ENCODE data around the gene KCNAB2. TPM values are rescaled to one million over a fixed set of nuclear protein-coding genes. Genes with fewer than 3 reads are reported as not detected.

The KCNAB2 gene
- polyA plus RNA-seq, 1 of the 3 experiments (the other 2 are of a cell fraction) = 7.6 TPM

GRCh38 chr1:6004412-6005123 is 41.1 kb upstream of the KCNAB2 start:
- peaks cover 0 to 37% of the 10 kb centered on the region in 2 experiments; a peak in 1 of 4 replicates for H3K4me1 ChIP-seq (ENCODE audit: control insufficient read depth in 1 of 2, insufficient read depth in 2 of 2, low read depth in 1 of 2, low read length in 1 of 2)
- no peak overlapping the region for H3K9ac ChIP-seq
- H3K4me3 ChIP-seq (ENCODE audit: low read depth in 2 of 2, low read length in 1 of 2) = no peak overlapping the region
- no peaks in the 10 kb centered on the region for H3K9me3 ChIP-seq
- H4K20me1 ChIP-seq (ENCODE audit: insufficient read depth) = no peaks in the 10 kb centered on the region
- ChIA-PET POLR2A (interaction anchor here (1.2 kb wide), 1 partner anchor 44 kb away, joined by 3 read pairs; no protein-coding TSS in a partner anchor), CTCF (no interaction called here)
- H3F3A ChIP-seq (replicated peaks; ENCODE audit: insufficient read depth) = no peaks in the 10 kb centered on the region
- no peaks in the 10 kb centered on the region for H3K36me3 ChIP-seq (replicated peaks in 1 of 2; ENCODE audit: control insufficient read depth in 1 of 2, insufficient read depth in 2 of 2, low read length in 1 of 2)
- no peak for DNase-seq
- no peak overlapping the region for H3K27ac ChIP-seq (ENCODE audit: low read depth in 2 of 2, low read length in 1 of 2)
- no peaks in the 10 kb centered on the region for H3K9me2 ChIP-seq
- no peaks in the 10 kb centered on the region for H3K79me2 ChIP-seq (ENCODE audit: insufficient read depth)
- no peak overlapping the region for H2AFZ ChIP-seq (ENCODE audit: low read depth)
- no peak overlapping the region for H3K4me2 ChIP-seq
- TF ChIP-seq CTCF (IDR thresholded peaks at IDR 0.05) (no peak), PBX3 (IDR thresholded peaks at IDR 0.05) (no peak), MXI1 (IDR thresholded peaks at IDR 0.05; ENCODE audit: low read depth, low read length) (no peak), MEF2A (IDR thresholded peaks at IDR 0.05; ENCODE audit: borderline replicate concordance, low read depth) (no peak), TAF1 (IDR thresholded peaks at IDR 0.05; ENCODE audit: borderline replicate concordance, low read depth, low read length) (no peak), TCF12 (IDR thresholded peaks at IDR 0.05) (no peak), NRF1 (IDR thresholded peaks at IDR 0.05; ENCODE audit: low read depth, low read length) (no peak), FOXM1 (IDR thresholded peaks at IDR 0.05; ENCODE audit: low read depth) (no peak), EP300 (IDR thresholded peaks at IDR 0.05; ENCODE audit: borderline replicate concordance in 1 of 2, low read depth in 1 of 2, low read length in 1 of 2) (no peak), REST (IDR thresholded peaks at IDR 0.05; ENCODE audit: low read depth, low read length) (no peak)
- no peaks in the 10 kb centered on the region for H3K27me3 ChIP-seq (ENCODE audit: insufficient read depth)
- WGBS (ENCODE audit: low lambda C conversion rate) = 81% methylated on average over 11 of the region's 11 CpGs
